GM21825 (cell line): ENCODE data around the gene CROCC2.

Experiments used
- ATAC-seq: cut with Tn5 transposase; IDR thresholded peaks from one replicate; pipeline ENCODE4 v1.9.1; 2021; ENCODE audit warnings: mild to moderate bottlenecking, moderate library complexity; ENCODE audit not compliant: unreplicated experiment

Gene CROCC2

DNA sequence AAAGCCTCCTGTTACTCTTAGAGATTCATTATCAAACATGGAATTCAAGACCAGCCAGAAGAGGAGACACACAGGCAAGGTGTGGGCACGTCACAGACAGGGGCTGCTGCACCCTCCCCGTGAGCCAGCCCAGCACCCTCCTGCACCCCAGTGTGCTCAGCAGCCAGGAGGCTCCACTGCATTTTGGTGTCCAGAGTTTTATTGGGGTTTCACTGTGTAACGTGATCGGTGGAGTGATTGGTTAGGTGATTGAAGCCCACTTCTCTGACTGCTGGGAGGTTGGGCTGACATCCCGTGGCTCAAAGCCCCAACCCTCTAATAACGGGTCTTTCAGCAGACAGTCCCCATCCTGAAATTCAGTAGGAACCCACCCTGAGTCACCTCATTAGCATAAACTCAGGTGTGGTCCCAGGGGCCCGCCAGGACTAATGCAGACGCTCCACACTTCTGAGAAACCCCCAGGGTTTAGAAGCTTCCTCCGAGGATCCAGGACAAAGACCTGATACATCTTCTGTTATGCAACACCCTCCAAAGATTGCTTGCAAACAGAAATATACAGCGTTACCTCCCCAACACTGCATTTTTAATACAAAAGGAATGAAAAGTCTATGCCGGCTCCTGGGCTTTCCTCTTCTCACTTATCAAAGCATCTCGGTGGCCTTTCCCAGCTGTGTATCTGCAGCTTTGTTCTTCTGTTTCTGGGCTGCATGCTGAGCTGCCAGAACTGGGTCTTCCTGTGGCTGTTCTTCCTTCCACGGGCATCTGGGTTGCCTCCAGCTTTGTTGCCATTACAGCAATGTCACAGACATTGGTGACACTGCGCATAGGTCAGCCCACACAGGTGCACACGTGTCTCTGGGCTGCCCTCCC is 48.5 kb downstream of the CROCC2 start:
- no peak for ATAC-seq

DNA sequence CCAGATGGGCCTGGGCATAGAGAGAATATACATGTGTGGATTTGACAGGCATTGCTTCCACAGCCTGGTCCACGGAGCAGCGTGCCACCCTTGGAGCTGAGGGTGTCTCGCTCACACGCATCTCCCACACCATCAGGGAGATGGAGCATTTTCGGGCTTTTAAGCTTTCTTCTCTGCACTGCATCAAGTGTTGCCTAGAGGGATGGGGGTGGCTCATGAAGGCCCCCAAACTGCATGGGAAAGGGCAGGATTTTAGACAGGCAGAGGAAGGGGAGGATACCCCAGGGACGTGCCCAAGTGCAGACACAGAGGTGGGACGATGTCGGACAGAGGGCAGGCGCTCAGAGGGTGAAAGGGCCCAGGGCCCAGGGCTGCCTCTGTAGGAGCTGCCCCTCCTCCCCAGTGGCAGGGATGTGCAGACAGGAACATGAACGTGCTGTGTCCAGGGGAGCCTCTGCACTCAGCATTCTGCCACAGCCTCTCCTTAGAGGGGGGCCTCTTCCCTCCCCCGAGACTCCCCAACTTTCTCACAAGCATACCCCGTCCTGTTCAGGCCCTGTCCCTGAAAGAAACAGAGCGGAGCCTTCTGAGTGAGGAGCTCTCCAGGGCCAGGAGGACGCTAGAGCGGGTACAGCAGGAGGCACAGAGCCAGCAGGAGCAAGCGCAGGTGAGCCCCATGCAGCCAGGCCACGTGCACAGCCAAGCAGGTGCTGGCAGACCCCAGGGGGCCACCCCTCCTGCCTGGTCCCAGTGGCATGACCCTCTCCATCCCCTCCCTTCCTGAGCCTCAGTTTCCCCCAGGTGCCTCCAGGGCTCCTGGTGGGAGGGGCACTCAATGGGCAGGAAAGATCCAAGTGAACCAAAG is 49.4 kb downstream of the CROCC2 start:
- no peak for ATAC-seq

DNA sequence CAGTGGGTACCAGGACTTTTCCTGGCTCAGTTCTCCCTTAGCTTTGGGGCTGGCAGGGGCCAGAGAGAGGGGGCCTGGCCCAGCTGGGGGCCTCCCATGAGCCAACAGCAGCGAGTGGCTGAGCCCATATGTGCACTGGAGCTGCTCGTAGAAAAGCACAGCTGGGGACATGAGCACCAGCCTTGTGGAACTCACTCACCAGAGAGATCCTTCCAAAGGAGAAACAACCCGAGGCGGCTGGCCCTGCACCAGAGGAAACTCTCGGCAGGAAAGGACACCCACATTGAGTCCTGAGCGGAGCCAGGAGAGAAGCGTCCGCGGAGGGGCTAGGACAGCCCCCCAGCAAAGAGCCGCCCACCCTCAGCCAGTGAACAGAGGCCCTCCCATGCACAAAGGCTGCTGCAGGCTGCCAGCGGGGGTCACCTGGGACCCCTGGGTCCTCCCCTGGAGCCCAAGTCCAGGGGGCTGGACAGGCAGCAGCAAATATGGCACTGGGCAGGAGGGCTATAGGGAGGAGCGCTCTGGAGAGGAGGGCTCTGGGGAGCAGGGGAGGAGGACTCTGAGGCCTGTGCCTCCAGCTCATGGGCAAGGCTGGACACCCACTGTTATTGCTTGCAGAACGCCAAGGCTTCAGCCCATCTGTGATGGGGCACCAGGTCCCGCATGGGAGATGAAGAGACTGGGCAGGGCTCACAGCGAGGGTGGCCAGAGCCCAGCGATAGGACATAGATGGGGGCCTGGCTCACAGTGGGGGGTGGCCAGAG is 50.2 kb downstream of the CROCC2 start:
- no peak for ATAC-seq

DNA sequence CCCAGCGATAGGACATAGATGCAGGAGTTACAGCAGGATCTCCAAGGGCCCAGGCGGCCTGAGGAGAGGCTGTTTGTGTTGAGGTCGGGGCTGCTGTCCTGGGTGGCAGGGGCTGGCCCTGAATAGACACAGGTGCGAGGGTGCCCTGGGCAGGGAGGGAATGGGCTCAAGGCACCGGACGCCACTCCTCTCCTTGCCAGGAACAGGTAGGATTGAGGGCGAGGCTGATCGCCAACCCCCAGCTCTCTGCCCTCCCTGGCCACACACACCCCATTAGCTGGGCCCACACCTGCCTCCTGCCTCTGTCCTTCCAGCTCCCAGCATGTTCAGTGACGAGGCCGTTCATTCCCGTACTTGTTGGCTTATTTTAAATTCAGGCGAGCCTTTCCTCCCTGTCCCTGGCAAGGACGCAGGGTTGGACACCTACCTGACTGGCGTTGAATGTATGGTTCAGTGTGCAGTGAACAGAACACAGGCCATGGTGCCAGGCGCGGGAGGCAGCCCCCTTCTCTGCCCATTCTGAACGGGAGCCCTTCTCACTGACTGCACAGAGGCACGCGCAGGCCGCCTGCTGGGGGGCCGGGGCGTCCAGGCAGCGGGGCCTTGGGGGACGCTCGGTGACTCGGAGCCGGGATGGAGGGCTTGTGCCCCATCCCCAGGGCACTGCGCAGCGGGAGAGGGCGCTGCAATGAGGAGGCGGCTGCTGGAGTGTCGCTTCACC is 51.0 kb downstream of the CROCC2 start:
- ATAC-seq = no peak

DNA sequence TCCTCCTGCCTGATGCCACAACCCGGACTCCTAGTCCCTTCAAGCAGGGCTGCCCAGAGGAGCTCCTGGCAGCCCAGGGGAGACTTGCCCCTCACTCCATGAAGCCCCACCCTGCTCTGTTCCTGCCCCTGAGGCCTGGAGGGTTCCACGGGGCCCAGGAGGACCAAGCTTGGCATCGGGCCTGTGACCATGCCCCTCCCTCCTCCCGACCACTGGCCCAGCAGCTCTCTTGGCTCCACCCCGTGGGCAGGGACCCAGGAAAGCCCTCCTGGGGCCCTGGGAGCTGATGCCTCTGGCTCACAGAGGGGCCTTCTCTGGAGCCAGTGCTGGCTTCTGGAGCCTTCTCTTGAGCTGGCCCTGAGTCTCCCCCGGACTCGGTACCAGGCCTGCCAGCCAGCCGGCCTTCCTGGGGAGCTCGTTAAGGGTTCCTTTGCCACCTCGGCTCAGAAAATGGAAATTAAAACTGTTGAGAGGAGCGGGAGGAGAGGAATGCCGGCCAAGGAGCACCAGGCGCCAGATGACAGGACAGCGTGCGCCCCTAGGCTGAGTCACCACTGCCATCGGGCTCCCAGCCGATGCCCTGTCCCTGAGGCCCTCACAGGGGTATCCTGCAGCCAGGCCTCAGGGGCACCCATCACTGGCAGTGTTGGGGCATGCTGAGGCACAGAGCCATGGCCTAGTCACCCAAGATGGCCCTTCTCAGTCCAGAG is 51.7 kb downstream of the CROCC2 start:
- no peak for ATAC-seq

DNA sequence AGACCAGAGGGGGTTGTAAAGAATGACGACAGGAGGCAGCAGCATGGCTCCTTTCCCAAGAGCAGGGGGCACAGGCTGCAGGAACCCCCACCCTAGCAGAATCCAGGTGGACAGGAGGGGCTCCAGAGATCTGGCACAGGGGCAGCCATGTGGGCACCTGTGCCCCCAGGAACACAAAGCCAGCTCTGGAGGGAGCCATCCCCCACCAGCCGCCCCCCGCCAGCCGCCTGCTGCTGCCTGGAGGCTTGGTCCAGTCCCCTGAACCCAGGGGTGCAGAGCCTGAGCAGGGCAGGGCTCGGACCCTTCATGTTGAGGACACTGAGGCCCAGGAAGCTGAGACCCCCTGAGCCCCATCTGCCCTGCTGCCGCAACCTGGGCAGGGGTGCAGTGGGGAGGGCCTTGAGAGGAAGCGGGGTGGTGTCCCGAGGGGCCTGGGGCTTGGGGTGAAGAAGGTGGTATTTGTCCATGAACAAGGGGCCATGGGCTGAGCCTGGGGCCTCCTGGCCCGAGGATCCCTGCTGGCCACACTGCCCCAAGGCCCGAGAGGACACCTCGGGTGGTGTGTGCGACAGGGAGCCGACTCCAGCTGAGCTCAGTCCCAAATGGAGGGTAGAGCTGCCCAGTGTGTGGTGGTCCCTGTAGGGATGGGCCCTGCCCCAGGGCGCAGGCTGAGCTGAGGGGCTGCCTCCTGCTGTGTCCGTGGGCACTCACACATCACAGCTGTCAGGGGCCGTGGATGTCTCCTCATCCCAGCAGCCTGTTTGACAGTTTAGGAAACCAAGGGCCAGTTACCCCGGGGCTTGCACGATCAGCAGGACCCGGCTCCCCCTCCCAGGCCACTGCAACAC is 52.5 kb downstream of the CROCC2 start:
- ATAC-seq = no peak

DNA sequence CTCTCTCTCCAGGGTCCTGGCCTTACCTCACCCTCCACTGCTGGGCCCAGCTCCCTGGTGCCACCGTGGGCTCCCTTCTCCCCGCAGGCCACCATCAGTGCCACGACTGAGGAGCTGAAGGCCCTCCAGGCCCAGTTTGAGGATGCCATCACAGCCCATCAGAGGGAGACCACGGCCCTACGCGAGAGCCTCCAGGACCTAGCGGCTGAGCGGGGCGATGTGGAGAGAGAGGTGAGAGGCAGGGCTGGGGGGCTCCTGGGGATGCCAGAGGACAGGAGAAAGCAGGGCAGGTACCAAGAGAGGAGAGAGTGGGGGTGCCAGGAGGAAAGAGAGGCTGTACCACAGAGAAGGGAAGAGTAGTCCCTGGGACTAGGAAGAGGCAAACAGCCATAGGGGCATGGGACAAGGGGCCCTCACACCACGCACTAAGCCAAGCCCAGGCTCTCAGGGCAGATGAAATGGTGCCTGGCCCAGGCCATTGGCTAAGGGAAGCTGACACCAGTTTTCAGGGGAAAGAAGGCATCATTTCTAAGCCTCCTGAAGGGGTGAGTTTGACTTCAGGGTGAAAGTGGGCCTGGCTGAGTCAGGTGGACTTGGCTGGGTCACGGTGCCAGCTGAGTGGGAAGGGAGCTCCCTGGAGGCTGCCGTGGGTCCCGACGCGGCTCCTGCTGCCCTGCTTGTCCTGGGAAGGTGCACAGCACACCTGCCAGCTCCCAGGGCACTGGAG is 53.2 kb downstream of the CROCC2 start:
- no peak for ATAC-seq

DNA sequence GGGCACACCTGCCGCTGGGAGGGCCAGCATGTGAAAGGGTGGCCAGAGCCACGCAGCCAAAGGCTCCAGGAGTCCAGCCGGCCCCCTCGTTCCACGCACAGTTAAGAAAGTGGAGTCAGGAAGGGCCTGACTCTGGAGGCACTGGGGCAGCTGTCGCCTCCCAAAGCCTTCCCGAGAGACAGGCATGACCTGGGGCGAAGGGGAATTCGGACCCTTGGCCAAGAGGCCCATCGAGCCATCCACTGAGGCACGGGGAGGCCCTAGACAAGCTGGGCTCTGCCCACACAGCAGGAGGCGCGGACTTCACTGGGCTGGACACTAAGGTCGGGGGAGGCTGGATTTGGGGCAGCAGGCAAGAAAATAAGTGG is 53.8 kb downstream of the CROCC2 start:
- no peak for ATAC-seq

DNA sequence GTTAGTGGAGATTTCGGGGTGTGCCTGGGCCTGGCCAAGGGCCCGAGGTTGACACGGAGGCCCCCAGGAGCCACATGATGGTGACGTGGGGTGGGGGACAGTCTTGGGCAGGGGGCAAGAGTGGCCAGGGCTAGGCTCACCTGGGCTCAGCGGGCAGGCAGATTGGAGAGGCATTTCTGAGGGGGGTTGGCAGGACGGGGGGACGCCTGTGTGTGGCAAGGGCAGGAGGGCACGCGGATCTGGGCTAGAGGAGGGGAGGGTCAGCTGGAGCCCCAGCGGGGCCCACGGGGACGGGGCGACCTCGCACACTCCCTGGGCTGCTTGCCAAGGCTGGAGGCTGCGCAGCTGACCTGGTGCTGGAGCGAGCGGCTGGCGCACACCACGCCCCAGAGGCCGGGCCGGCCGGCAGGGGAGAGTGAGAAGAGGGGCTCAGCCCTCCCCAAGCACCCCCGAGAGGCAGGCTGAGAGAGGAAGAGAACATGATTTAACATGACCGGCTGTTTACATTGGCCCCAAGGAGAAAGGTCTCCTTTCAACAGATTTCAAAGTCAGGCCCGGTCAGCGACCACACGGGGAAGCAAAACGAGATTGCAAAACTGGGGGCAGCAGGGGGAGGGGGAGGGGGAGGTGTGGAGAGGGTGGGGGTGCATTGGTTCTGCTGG is 54.3 kb downstream of the CROCC2 start:
- ATAC-seq = no peak

DNA sequence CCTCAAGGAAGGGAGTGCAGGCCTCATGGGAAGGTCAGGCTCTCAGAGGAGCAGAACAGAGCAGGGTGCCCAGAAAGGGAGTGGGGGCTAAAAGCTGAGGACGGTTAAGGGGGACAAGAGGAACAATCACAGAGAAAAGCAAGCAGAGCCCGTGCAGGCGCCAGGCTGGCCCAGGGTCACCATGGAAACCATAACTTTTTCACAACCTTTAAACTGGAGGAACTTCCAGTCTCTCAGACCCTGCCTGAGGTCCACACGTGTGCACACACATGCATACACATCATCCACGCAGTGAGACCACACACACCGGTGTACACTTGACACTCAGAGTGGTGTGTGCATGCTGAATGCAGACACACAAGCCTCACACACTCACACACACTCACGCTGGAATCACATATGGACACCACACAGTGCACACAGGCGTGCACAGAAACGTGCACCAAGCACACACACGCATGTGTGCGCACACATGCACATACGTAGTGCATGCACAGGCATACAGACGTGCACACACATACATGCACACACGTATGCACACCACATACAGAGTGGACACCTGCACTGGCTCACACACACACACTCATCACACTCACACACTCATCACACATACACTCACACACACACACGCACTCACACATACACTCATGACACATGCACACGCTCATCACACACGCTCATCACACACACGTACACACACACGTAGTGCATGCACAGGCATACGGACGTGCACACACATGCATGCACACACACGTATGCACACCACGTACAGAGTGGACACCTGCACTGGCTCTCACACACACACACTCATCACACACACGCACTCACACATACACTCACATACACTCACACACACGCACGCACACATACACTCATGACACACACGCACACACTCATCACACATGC is 55.1 kb downstream of the CROCC2 start:
- ATAC-seq = no peak

DNA sequence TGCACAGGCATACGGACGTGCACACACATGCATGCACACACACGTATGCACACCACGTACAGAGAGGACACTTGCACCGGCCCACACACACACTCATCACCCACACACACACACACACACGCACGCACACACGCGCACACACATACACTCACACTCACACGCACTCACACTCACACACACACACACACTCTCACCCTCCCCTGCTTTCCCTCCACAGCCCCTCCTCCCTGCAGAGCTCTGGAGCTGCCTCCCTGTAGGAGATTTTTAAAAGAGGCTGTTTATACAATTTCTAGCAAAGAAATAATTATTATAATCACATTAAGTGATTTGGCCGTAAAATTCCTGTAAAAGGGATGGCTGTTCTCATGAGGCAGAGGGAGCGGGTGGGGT is 55.8 kb downstream of the CROCC2 start:
- no peak for ATAC-seq

DNA sequence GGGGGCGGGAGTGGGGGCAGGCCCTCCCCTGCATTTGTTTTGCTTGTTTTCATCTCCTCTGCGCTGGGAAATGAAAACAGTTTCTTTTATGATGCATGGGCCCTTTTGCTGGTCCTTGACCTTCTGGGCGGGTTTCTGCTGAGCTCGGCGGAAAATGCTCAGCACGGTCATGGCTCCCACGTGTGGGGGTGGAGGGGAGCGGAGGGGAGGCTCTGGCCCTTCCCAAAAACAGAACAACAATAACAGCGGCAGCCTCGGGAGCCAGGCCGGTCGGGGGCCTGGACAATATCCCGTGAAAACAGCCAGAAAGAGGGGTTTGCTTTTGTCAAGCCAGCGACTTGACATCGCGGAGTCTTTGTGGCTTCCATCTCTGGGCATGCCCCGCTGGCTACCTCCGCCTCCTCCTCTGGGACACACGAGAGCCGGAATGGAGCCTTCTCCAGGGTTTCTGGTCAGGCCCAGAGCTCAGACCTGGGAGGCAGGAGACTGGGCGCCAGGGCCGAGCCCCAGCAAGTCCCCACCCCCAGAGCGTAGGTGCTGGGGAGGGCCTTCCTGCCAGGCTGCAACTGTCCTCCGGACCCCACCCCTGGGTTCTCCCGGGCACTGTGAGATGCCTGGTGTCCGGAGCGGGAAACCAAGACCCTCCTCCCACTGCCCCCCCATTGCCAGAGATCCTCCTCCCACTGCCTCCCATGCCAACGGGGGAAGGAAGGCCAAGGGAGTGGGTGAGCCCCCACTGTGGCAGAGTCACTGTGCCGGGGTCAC is 56.3 kb downstream of the CROCC2 start:
- ATAC-seq = no peak

DNA sequence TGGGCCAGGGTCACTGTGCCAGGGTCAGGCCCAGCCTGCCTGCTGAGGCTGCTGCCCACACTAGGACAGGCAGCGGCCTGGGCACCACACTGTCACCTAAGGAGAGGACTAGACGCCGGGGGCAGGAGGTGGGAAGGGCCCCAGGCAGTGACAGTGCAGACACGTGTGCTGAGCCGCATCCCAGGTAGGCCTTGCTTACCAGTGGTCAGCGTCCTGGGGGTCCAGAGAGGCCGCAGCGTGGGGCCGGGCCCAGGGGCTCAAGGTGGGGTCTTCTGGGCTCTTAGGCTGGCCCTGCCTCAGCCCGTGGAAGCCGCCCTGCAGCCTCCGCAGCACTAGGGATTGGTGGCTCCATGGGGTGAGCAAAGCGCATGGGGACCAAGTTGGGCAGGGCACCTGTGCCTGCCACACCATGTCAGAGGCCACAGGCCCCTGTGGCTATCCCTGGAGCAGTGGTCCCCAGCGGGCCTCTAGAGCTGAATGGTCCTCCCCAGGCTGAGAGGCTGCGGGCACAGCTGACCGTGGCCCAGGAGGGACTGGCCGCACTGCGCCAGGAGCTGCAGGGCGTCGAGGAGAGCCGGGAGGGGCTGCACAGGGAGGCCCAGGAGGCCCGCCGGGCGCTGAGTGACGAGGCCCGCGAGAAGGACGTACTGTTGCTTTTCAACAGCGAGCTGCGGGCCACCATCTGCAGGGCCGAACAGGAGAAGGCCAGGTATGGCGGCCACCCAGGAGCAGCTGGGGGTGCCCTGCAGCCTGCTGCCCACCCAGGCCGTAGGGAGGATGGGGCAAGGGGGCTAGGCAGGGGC is 57.1 kb downstream of the CROCC2 start:
- ATAC-seq = no peak

DNA sequence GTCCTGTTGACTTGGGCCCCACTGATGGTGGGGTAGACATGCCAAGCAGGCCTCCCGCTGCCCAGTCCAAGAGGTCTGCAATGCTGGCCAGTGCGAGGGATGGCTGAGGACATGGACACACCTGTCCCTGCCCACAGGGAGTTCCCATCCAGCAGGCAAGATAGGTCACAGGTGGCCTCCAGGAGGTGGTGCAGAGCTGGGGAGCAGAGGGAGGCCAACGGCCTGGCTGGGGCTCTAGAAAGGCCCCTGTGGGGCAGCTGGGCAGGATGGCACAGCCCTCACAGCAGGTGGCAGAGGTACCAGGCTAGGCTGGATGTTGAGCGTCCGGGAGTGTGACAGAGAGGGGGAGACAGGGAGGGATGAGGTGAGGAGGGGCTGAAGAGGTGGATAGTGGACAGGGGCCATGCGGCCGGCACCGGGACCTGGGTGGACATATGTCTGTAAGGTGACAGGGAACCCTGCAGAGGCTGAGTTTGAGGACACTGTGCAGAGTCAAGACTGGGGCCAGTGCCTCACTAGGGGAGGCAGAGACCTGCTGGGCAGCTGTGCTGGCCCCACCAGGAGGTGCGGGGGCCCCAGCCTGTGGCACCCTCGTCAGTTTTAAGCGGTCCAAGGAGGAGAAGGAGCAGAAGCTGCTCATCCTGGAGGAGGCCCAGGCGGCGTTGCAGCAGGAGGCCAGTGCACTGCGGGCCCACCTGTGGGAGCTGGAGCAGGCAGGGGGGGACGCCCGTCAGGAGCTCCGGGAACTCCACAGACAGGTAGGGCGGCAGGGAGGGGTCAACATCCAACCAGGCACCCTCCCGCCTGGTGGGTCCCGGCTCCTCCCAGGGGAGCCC is 58.0 kb downstream of the CROCC2 start:
- no peak for ATAC-seq
